ENCODE measurements around the gene CDC42BPA.
A peak's percentile ranks its signal among the peaks of the same experiment; 100 is the strongest.
"Not testable (repeated sequence)": the region's sequence is repeated elsewhere in the genome, so short reads cannot be mapped to it uniquely, and the experiment has no call there.

Gene CDC42BPA

GRCh38 chr1:227120826-227121225, 197.5 kb downstream of the CDC42BPA start:
- FAIRE-seq, result no peak

GRCh38 chr1:227112538-227112937, 205.8 kb downstream of the CDC42BPA start:
- DNase-seq (ENCODE audit: insufficient read length, low spot score) (no peak), FAIRE-seq (no peak)
- no peak for TF ChIP-seq CTCF (IDR thresholded peaks at IDR 0.05; ENCODE audit: insufficient read depth, missing control alignments)

More at GRCh38 chr1:227120826-227121225, 197.5 kb downstream of the CDC42BPA start:
- TF ChIP-seq CTCF (IDR thresholded peaks at IDR 0.05; ENCODE audit: insufficient read depth, missing control alignments), result no peak
- no peak for DNase-seq (ENCODE audit: insufficient read length, low spot score)

- no peak for DNase-seq (ENCODE audit: insufficient read length, low spot score)
- FAIRE-seq, result no peak
- no peak for TF ChIP-seq CTCF (IDR thresholded peaks at IDR 0.05; ENCODE audit: insufficient read depth, missing control alignments)
Measured at GRCh38 chr1:227111782-227112181, 206.5 kb downstream of the CDC42BPA start.

- DNase-seq (ENCODE audit: insufficient read length, low spot score); FAIRE-seq: not testable (repeated sequence)
Measured at GRCh38 chr1:227105291-227105690, 213.0 kb downstream of the CDC42BPA start.

- TF ChIP-seq CTCF (IDR thresholded peaks at IDR 0.05; ENCODE audit: insufficient read depth, missing control alignments), result no peak
- FAIRE-seq (peak; percentile 38), DNase-seq (ENCODE audit: insufficient read length, low spot score) (no peak)
Measured at GRCh38 chr1:227102056-227102455, 216.2 kb downstream of the CDC42BPA start.

- TF ChIP-seq CTCF (IDR thresholded peaks at IDR 0.05; ENCODE audit: insufficient read depth, missing control alignments), result no peak
- DNase-seq (ENCODE audit: insufficient read length, low spot score) (no peak), FAIRE-seq (peak; percentile 16)
Measured at GRCh38 chr1:227094249-227094966, 223.9 kb downstream of the CDC42BPA start.

- FAIRE-seq (no peak), DNase-seq (ENCODE audit: insufficient read length, low spot score) (no peak)
- no peak for TF ChIP-seq CTCF (IDR thresholded peaks at IDR 0.05; ENCODE audit: insufficient read depth, missing control alignments)
Measured at GRCh38 chr1:227093309-227093708, 225.0 kb downstream of the CDC42BPA start.
